CD4-positive, alpha-beta T cell treated with Interleukin-1 beta for 1 hour (primary cell): ENCODE results near the gene LRRTM4.

Experiments used
- DNase-seq, 2 donors: peaks; one replicate each; pipeline ENCODE4 v3.0.0-alpha.2; 2020 to 2022

LRRTM4 gene

DNA sequence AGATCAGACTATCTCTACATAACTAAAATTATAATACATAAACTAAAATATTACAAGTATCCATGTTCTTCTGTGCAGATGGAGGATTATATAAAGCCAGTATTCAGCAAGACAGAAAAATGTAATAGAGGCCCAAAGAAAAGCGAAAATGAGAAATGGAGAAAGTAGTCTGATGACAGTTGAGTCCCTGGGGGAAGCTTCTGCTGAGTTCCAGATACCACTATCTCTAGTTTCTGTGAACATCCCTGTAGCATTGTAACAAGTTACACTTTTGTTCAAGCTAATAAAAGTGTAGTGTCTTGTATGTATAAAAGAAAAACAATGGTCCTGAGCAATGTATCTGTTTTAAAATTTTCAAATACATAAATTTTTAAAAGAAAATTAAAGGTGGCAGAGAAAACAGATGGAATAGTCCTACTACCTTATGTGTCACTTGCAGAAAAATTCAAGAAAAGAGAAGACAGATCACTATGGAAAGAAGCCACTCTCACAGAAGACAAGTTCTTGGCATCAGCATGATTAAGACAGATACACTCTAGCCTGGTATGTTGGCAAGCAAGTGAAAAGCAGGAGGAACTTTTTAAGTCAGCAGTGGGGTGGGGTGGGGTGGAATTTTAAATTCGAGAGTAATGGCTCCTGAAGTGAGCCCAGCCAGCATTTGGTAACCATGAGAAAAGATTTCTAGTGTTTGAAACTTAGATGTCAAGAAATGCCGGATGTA lies 541.9 kb downstream of the LRRTM4 start:
- no peak for DNase-seq

DNA sequence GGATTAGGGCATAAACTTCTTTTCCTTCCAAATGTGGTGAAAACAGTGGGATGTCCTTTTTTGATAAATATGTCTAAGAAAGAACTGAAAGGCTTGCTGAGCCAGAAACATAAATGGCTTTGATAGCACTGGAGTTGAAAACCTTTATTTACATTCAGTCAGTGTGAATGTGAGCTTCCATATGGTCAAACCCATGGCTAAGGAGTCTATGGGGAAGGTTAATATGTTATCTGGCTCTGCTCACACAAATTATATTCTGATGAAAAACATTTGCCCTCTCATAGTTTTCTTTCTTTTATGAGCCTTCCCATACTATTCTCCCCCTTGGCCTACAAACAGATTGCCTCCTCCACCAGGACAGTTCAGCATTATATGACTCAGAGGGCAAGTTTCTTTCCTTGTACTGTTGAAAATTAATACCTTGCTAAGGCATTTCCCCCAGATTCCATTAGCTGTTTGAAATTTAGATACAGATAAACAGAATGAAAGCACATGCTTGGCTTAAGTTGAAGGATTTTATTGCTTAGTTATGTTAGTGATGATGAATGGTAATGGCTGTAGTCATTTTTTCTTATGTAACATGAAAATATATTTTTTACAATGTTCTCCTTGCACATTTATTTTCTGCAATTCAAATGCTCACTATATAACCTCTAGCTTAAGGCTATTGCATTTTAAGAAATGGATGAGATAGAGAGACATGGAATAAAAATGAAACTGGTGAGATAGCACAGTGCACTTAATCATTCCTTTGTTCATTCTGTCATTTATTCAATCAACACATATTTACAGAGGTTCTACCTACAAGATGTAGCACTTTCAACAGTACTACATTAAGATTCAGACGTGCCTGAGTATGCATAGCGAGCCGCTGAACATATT lies 544.1 kb downstream of the LRRTM4 start:
- DNase-seq = no peak

- no peak for DNase-seq
These were observed 546.4 kb downstream of the LRRTM4 start for GRCh38 chr2:76975752-76976151.

GRCh38 chr2:76973610-76974009 lies 548.6 kb downstream of the LRRTM4 start:
- DNase-seq = no peak

DNA sequence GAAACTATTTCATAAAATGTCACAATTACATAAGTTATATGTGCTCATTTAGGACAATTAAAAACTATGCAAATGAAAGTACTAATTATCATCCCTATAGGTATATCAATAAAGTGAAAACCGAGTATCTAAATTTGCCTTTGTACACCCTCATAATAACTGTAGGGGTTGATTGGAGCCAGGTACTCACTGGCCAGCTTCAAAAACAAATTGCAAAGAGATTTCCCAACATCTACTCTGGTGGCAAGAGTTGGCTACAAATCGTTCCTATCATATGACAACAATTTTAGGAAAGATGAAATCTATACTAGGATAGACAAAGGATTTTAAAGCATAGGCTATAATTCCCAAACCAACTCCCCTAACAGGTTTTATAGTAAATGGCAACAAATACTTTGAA lies 556.4 kb downstream of the LRRTM4 start:
- no peak for DNase-seq

GRCh38 chr2:76958749-76959148 lies 563.4 kb downstream of the LRRTM4 start:
- DNase-seq = no peak

- no peak for DNase-seq
These were observed 568.3 kb downstream of the LRRTM4 start for GRCh38 chr2:76953733-76954347.

- no peak for DNase-seq
These were observed 575.5 kb downstream of the LRRTM4 start for GRCh38 chr2:76946631-76947145.

- no peak for DNase-seq
These were observed 581.6 kb downstream of the LRRTM4 start for GRCh38 chr2:76940559-76940958.

DNA sequence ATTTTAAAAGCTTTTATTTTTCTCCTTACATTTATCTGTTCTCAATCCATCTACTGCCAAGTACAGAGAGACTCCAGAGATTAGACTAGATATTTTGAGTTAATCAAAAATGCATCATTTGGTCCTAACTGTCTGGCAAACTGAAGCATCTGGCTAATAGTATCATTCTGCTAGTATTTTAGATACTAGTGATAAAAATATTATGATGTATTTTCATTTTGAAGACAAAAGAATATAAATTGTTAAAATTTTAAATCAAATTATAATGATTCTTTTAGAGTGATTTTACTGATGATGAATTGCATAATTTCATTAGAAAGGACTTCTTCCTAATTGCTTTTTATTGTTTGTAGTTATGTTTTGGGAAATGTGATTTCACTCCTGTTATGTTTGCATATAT lies 584.0 kb downstream of the LRRTM4 start:
- no peak for DNase-seq

GRCh38 chr2:76932550-76932949 lies 589.6 kb downstream of the LRRTM4 start:
- no peak for DNase-seq

DNA sequence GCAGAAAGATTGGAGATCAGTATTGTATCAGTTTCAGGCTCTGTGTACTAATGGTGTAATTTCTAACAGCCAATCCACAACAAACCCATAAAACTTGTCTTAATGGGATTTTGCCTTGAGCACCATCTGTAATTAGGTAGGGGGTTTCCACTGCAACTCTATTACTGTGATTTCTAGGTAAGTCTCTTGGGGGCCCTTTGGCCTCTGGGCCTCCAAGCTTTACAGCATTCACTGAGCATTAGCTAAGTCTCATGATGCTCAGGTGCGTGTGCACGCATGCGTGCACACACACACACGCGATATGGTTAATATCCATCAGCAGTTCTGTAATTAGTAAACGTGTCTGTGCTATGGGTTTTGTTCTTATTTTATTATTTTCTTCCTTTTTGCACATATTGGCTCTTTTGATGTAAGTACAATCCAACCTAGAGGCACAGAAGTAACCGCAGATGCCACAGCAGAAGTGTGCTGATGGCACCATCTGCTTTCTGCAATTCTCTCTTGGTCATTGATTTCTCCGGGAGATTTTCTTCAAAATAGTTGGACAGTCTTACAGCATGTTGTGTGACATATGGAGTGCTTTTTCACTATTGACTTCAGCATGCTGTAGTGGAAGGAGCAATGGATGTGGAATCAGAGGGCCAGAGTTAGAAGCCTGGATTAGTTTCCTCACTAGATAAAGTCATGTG lies 592.0 kb downstream of the LRRTM4 start:
- no peak for DNase-seq

DNA sequence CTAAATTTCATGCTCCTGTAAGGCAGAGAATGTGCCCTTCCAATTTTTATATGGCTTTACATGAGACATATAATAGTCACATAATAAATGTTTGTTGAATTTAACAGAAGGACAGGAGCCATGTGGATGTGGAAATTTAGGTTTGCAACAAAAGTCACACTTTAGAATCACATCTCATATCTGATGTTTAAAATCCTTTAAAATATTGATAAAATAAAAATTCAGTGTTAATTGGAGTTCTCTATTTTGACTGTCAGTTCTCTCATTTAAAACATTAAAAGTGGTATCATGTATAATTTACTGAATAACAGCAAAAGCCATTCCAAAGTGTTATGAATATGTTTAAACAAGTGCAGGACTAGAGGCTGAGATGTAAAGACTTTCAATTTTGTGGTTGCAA lies 594.1 kb downstream of the LRRTM4 start:
- DNase-seq = no peak

DNA sequence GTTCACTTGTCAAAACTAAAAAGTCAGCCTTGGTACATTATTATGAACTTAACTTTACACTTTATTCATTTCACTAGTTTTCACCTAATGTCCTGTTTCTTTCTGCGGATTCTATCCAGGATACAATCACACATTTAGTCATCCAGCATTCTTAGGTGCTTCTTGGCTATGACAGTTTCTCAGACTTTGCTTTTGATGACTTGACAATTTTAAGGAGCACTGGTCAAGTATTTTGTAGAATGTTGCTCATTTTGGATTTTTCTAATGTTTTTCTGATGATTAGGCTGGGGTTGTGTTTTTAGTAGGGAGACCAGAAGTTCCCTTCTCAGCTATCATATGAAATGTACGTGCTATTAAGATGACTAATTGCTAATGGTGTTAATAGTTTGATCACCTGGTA lies 601.2 kb downstream of the LRRTM4 start:
- no peak for DNase-seq

GRCh38 chr2:76895469-76895868 lies 626.7 kb downstream of the LRRTM4 start:
- no peak for DNase-seq

DNA sequence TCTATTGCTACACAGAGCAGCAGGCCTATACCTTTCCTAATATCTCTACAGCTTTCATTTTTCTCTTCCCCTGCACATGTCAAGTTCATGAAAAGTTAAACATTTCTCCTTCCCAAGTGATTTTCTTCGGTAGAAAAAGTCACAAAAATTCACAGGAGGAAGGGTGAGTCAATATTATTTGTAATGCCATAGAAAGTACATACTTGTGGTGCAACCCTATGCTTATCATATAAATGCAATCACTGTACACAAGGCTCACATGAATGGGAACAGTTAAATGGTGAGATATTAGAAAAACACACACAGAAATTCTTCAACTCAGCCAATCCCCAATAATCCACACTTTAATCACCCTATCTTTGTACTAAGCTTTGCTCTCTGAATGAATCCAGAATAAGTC lies 651.6 kb downstream of the LRRTM4 start:
- DNase-seq = no peak

DNA sequence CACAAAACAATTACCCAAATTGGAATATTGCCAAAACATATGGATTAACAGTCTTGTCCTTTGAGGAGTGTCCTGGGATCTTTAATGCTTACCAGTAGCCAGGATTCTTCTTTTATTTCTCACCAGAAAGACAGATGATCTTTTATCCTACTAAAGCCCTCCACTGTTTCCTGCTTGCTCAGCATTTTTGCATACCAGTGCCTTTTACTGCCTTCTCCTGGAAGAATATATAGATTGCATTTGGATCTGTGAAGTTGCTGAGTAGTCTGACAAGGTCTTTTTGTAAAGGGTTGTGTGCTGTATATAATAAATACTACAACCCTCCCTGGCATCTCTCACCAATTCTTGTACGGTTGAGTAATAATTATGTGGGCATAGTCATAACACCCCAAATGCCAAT lies 652.2 kb downstream of the LRRTM4 start:
- DNase-seq = no peak

GRCh38 chr2:76867854-76868253 lies 654.3 kb downstream of the LRRTM4 start:
- no peak for DNase-seq

- DNase-seq = no peak
These were observed 655.7 kb downstream of the LRRTM4 start for GRCh38 chr2:76866464-76866863.

- no peak for DNase-seq
These were observed 659.3 kb downstream of the LRRTM4 start for GRCh38 chr2:76862901-76863300.

DNA sequence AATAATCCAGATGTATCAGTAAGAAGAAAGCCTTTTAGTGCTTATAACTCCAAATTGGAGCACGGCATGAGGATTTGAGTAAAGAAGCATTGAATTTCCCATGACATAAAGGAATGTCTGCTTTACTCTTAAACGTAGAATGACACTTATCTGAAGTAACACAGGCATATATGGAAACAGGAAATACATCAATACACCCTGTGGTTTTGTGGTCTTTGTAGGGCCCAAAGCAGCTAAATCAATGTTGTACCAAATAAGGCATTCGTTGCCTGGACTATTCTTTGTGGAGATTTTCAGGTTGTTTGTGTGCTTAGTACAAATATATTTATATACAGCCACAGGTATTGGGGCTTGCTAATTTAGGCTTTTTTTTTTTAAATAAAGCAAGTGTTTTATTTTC lies 660.5 kb downstream of the LRRTM4 start:
- no peak for DNase-seq

DNA sequence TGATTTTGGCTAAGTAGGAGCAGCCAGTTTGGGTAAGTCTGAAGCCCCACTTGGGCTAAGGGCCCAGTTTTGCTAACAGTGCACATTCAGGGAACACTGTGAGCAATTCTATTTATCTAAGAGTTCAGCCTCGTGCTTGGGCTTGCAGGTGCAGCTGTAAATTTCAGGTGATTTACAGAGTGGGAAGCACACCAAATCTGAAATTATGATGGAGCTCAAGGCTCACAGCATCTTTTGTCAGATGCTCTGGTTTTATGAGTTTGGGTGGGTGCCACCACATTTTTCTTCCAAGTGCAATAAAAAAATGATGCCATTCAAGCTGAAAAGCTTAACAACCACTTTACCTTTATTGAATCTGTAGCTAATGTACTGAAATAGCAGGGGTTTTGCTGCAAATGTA lies 671.2 kb downstream of the LRRTM4 start:
- no peak for DNase-seq

GRCh38 chr2:76849086-76849485 lies 673.1 kb downstream of the LRRTM4 start:
- no peak for DNase-seq
